Testis (tissue), 3 donors: ENCODE data around the gene ZNF532. TPM values are rescaled to one million over a fixed set of nuclear protein-coding genes. Genes with fewer than 3 reads are reported as not detected.

Source experiments
- DNase-seq: peaks from one replicate; pipeline ENCODE4 v3.0.0-alpha.2; 2019
- H3K27ac ChIP-seq, 2 donors: fragments of 200-600 bp; sonication (generic); one replicate each; pipeline ENCODE4 v1.5.1; 2019
- H3K27me3 ChIP-seq: fragments of 200-600 bp; sonication (generic); one replicate; pipeline ENCODE4 v1.5.1; 2019
- H3K36me3 ChIP-seq: fragments of 200-600 bp; sonication (generic); one replicate; pipeline ENCODE4 v1.5.1; 2017; ENCODE audit warnings: low read depth; ENCODE audit errors: missing control alignments
- H3K4me1 ChIP-seq: fragments of 200-600 bp; sonication (generic); one replicate; pipeline ENCODE4 v1.5.1; 2019
- H3K4me3 ChIP-seq, 2 donors: fragments of 200-600 bp; sonication (generic); one replicate each; pipeline ENCODE4 v1.5.1; 2017 to 2019
- H3K9me3 ChIP-seq: fragments of 200-600 bp; sonication (generic); one replicate; pipeline ENCODE4 v1.5.1; 2017
- CTCF ChIP-seq, 3 experiments: fragments of 450-650 bp in 2 of 3; fragments of 200-600 bp in 1 of 3; sonication (generic) in 1 of 3; IDR thresholded peaks; one replicate each; pipeline ENCODE4 v1.5.1; 2016 to 2019; ENCODE audit warnings: antibody characterized with exemption in 3 of 3, mild to moderate bottlenecking in 2 of 3, moderate library complexity in 1 of 3
- POLR2A ChIP-seq: fragments of 450-650 bp; IDR thresholded peaks from one replicate; pipeline ENCODE4 v1.6.1; 2017; ENCODE audit warnings: antibody characterized with exemption, mild to moderate bottlenecking, moderate library complexity
- WGBS, 2 donors: methylation state at CpG; one replicate each; pipeline ENCODE4 v1.1.5; 2018; 5-methylcytosine and 5-hydroxymethylcytosine counted together
- intact Hi-C: fragments of 100-400 bp; cut with DNase I; formaldehyde crosslinking; loops from one replicate; pipeline ENCODE4 v1.15.1; 2023; ENCODE audit warnings: low total_unique reads
- polyA plus RNA-seq: library from polyadenylated mRNA; stranded (reverse); fragments of 350-450 nt; fragmentation: Illumina TruSeq; extraction: RNeasy Lipid Tissue Mini Kit (QIAGEN cat#74804); gene quantifications from one replicate; pipeline ENCODE4 v1.2.3, GENCODE V29; 2014; ENCODE audit warnings: low read depth, low replicate concordance; ENCODE audit not compliant: insufficient read depth
- total RNA-seq, 2 donors: library from RNA; depleted of rRNA; stranded (reverse); fragments of >200 nt; gene quantifications; one replicate each; pipeline ENCODE4 v1.2.3, GENCODE V29; 2016

The ZNF532 gene
- total and polyA plus RNA-seq, 3 donors from 2014 or later = 64.0 to 131 (median 122) TPM

GRCh38 chr18:58927659-58928058 is 63.0 kb downstream of the ZNF532 start:
- no peaks in the 10 kb centered on the region for H3K9me3 ChIP-seq
- no peaks in the 10 kb centered on the region for H3K27me3 ChIP-seq
- peaks cover 4% of the 10 kb centered on the region for H3K4me1 ChIP-seq
- no peak for DNase-seq
- TF ChIP-seq POLR2A (no peak), CTCF (IDR thresholded peaks at IDR 0.05) (no peak)
- intact Hi-C loops = no loop called here
- no peak overlapping the region for H3K4me3 ChIP-seq
- H3K27ac ChIP-seq = no peak overlapping the region
- WGBS, 2 donors = 71 to 81% methylated on average over 5 of the region's 5 CpGs
- H3K36me3 ChIP-seq = no peaks in the 10 kb centered on the region

GRCh38 chr18:58928386-58928785 is 63.7 kb downstream of the ZNF532 start:
- H3K36me3 ChIP-seq = no peaks in the 10 kb centered on the region
- intact Hi-C loops = no loop called here
- H3K9me3 ChIP-seq = no peaks in the 10 kb centered on the region
- peaks cover 4% of the 10 kb centered on the region for H3K4me1 ChIP-seq
- no peak overlapping the region for H3K4me3 ChIP-seq
- no peak overlapping the region for H3K27ac ChIP-seq
- TF ChIP-seq POLR2A (no peak), CTCF (IDR thresholded peaks at IDR 0.05) (no peak)
- no peaks in the 10 kb centered on the region for H3K27me3 ChIP-seq
- WGBS, 2 donors = 74 to 78% methylated on average over 4 of the region's 4 CpGs
- no peak for DNase-seq

- Histone ChIP-seq H3K9me3 (no peaks in the 10 kb centered on the region), H3K27me3 (no peaks in the 10 kb centered on the region), H3K4me1 (peaks cover 4% of the 10 kb centered on the region), H3K4me3 (no peak overlapping the region), H3K27ac (no peak overlapping the region), H3K36me3 (no peaks in the 10 kb centered on the region)
- WGBS, 2 donors = 75 to 80% methylated on average over 6 of the region's 6 CpGs
- intact Hi-C loops = no loop called here
- DNase-seq = no peak
- TF ChIP-seq POLR2A (no peak), CTCF (IDR thresholded peaks at IDR 0.05) (no peak)
These were observed 64.5 kb downstream of the ZNF532 start for GRCh38 chr18:58929206-58929605.

- Histone ChIP-seq H3K27me3 (no peaks in the 10 kb centered on the region), H3K4me3 (no peak overlapping the region), H3K4me1 (no peaks in the 10 kb centered on the region), H3K9me3 (no peaks in the 10 kb centered on the region), H3K36me3 (no peaks in the 10 kb centered on the region), H3K27ac (no peak overlapping the region)
- TF ChIP-seq CTCF (IDR thresholded peaks at IDR 0.05) (no peak), POLR2A (no peak)
- 86 to 89% methylated on average over 9 of the region's 9 CpGs for WGBS, 2 donors
- intact Hi-C loops = no loop called here
- DNase-seq = no peak
These were observed 69.7 kb downstream of the ZNF532 start for GRCh38 chr18:58934356-58934755.

- Histone ChIP-seq H3K4me1 (no peaks in the 10 kb centered on the region), H3K27ac (no peak overlapping the region), H3K4me3 (no peak overlapping the region), H3K27me3 (no peaks in the 10 kb centered on the region), H3K36me3 (no peaks in the 10 kb centered on the region), H3K9me3 (no peaks in the 10 kb centered on the region)
- DNase-seq = no peak
- intact Hi-C loops = no loop called here
- 66 to 82% methylated on average over 3 of the region's 3 CpGs for WGBS, 2 donors
- TF ChIP-seq POLR2A (no peak), CTCF (IDR thresholded peaks at IDR 0.05) (no peak)
These were observed 70.4 kb downstream of the ZNF532 start for GRCh38 chr18:58934933-58935577.
